Activated CD4-positive, alpha-beta T cell treated with anti-CD3 and anti-CD28 coated beads, Interleukin-2, Interleukin-4, amounts not matched to agents 100 ng/mL and 50 ng/mL, durations not matched to agents 16 hours and 8 hours (primary cell): ENCODE measurements around the gene PSMB5.

Experiments
- DNase-seq: peaks from one replicate; pipeline ENCODE4 v3.0.0-alpha.2; 2020; ENCODE audit warnings: low spot score

PSMB5 gene

GRCh38 chr14:22986508-22987054 is 48.1 kb downstream of the PSMB5 start:
- peak; percentile 88 for DNase-seq

- no peak for DNase-seq
Measured at GRCh38 chr14:22985894-22986507, 48.7 kb downstream of the PSMB5 start.

- no peak for DNase-seq
Measured at GRCh38 chr14:22984959-22985658, 49.6 kb downstream of the PSMB5 start.

GRCh38 chr14:22982477-22983245 is 52.0 kb downstream of the PSMB5 start, which contains the start of gene AJUBA:
Gene AJUBA (minus strand): TSS chr14:22982551. CDS start chr14:22982266, 285 bp downstream.
- DNase-seq, result peak; percentile 64

- DNase-seq, result no peak
Measured at GRCh38 chr14:22981876-22982476, 52.7 kb downstream of the PSMB5 start.

GRCh38 chr14:22981090-22981875 is 53.4 kb downstream of the PSMB5 start:
- no peak for DNase-seq

- no peak for DNase-seq
Measured at GRCh38 chr14:22980672-22981089, 54.0 kb downstream of the PSMB5 start.

- DNase-seq, result no peak
Measured at GRCh38 chr14:22979748-22980392, 54.8 kb downstream of the PSMB5 start.

- DNase-seq, result no peak
Measured at GRCh38 chr14:22978981-22979671, 55.6 kb downstream of the PSMB5 start.

- no peak for DNase-seq
Measured at GRCh38 chr14:22978487-22978837, 56.2 kb downstream of the PSMB5 start.

GRCh38 chr14:22977684-22978486 is 56.8 kb downstream of the PSMB5 start:
- DNase-seq, result no peak

GRCh38 chr14:22977434-22977683 is 57.3 kb downstream of the PSMB5 start:
- DNase-seq, result no peak

- DNase-seq, result no peak
Measured at GRCh38 chr14:22976620-22977433, 57.9 kb downstream of the PSMB5 start.
